GM12873 (cell line): ENCODE results near the gene DNMT3L.

ENCODE experiments used
- CTCF ChIP-seq: IDR thresholded peaks from 2 replicates; pipeline ENCODE4 v1.5.1; 2012; ENCODE audit warnings: low read depth, mild to moderate bottlenecking, moderate library complexity, low read length, control low read depth; ENCODE audit not compliant: insufficient read depth; ENCODE audit errors: missing control alignments

DNMT3L gene

DNA sequence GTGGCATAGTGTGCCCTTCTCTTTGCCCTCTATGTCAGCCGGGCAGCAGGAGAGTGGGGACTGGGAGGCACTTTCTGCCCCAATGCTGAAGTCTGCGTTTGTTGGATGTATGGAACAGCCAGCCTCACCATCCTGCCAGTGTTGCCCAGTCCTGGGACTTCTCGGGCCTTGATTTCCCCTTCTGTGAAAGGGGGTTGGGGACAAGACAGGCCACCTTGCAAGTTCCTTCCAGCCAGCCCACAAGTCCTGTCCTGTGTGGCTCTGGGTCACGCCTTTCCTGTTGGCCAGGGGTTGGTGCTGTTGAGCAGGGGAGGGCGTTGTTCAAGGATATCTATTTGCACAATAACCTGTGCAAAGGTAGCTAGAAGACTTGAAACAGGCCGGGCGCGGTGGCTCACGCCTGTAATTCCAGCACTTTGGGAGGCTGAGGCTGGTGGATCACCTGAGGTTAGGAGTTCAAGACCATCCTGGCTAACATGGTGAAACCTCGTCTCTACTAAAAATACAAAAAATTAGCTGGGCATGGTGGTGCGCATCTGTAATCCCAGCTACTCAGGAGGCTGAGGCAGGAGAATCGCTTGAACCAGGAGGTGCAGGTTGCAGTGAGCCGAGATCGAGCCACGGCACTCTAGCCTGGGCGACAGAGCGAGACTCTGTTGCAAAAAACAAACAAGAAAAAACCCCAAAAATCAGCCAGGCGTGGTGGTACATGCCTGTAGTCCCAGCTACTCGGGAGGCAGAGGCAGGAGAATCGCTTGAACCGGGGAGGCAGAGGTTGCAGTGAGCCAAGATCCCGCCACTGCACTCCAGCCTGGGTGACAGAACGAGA is 41.1 kb upstream of the DNMT3L start:
- TF ChIP-seq CTCF, result peak; percentile 39

DNA sequence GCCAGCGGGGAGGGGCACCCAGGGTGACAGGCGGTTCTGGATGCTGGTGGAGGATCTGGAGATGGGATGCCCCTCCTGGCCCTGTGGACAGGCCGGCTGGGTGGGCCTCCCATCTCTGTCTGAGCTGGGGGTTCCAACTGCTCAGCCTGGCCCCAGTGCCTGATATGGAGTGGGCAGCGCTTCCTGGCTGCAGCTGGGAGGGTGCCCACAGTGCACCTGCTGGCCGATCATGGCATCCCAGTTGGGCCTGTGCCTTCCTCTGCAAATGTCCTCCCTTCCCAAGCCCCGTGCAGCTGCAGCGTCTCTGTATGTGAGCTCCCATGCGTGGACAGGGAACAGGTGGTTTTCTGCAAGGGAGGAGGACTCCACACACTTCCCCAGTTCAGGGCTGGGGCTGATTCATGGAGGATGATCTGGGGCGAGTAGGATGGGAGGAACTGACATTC is 40.3 kb upstream of the DNMT3L start:
- peak; percentile 38 for TF ChIP-seq CTCF

- TF ChIP-seq CTCF, result no peak
Observed at GRCh38 chr21:44301141-44301540, 39.4 kb upstream of the DNMT3L start.

DNA sequence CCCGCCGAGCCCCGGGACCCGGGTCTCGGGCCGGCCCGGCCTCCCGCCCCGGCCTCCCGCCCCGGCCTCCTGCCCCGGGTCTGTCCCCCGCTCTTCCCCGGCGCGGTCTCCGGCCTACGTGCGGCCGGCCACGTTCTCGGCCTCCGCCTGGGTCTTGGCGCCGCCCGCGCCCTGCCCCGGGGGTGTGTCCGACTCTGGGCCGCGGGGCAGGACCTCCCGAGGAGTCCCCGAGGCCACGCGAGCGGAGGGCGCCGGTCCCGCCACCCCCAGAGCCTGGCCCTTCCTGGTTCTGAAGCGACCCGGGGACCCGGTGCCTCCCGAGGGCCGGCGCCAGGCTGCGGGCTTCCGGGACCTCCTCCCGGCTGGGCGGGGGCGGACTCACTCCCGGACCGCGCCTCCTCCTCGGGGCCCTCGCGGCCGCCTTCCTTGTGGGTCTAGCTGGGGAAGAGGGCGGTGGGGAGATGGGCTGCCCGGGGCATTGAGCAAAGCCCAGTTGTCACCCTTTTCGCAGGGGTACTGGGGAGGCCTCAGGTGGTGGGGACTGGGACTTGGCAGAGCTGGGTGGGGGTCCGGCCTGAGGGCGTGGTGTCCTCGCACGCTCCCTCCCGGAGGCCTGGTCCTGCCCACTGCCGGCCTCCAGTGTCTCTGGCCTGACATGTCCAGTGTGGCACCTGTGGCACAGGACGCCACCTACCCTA is 38.7 kb upstream of the DNMT3L start:
- TF ChIP-seq CTCF, result no peak

GRCh38 chr21:44299458-44300261 is 38.0 kb upstream of the DNMT3L start, which contains the start of gene PFKL:
TSS of gene PFKL (plus strand) at chr21:44300053. CDS start at chr21:44300106, 53 bp downstream.
- no peak for TF ChIP-seq CTCF

- TF ChIP-seq CTCF, result no peak
Observed at GRCh38 chr21:44299085-44299457, 37.4 kb upstream of the DNMT3L start.

DNA sequence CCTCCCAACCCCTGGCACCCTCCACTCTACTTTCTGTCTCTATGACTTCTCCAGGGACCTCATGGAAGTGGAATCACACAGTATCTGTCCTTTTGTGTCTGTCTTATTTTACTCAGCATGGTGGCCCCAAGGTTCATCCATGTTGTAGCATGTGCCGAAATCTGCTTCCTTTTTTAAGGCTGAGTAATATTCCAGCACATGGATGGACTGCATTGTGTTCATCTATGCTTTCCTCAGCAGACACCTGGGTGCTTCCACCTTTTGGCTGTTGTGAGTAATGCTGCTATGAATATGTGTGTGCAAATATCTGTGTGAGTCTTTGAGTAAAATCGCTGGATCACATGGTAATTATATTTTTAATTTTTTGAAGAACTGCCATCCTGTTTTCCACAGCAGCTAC is 36.6 kb upstream of the DNMT3L start:
- peak; percentile 46 for TF ChIP-seq CTCF
